ENCODE measurements around the gene DIP2B.
"Not testable (repeated sequence)": the region's sequence is repeated elsewhere in the genome, so short reads cannot be mapped to it uniquely, and the experiment has no call there.

DIP2B gene

GRCh38 chr12:50679612-50680011, 174.8 kb downstream of the DIP2B start:
- no peak for DNase-seq (ENCODE audit: low spot score)

GRCh38 chr12:50681064-50681463, 176.3 kb downstream of the DIP2B start:
- not testable (repeated sequence) for DNase-seq (ENCODE audit: low spot score)

GRCh38 chr12:50685641-50686040, 180.9 kb downstream of the DIP2B start:
- no peak for DNase-seq (ENCODE audit: low spot score)

- DNase-seq (ENCODE audit: low spot score): no peak
These were observed 181.6 kb downstream of the DIP2B start for GRCh38 chr12:50686406-50686805.

DNA sequence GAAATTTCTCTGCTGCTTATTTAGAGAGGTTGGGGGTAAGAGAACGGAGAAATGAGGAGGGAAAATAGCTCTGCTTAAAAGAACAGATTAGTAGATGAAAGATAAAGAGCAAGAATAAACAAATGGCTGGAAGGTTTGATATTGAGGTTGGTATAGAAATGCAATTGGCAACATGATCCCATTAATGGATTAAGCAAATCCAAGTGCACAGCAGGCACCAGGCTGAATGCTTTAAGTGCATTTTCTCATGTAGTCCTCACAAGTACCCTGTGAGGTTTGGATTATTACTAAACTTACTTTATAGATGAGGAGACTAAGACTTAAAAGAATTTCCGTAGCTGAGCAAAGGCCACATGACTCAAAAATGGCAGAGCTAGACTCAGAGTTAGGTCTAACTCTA, 182.2 kb downstream of the DIP2B start:
- DNase-seq (ENCODE audit: low spot score): peak; percentile 58

- no peak for DNase-seq (ENCODE audit: low spot score)
These were observed 184.7 kb downstream of the DIP2B start for GRCh38 chr12:50689437-50689836.

DNA sequence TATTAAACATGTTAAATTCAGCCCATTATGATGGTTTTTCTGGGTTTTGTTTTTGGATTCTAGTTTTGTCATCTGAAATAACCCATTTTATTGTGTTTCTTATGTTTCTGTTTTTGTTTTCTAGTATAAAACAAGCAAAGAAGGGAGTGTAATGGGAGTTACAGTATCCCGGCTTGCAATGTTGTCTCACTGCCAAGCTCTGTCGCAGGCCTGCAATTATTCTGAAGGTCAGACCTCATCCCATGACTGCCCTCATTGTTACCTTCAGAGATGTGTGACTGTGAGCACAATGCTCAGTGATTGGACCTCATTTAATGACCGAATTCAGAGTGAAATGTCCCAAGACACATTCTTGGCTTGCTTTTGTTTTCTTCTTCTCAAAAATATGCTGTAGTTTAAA, 186.1 kb downstream of the DIP2B start:
- DNase-seq (ENCODE audit: low spot score): no peak

DNA sequence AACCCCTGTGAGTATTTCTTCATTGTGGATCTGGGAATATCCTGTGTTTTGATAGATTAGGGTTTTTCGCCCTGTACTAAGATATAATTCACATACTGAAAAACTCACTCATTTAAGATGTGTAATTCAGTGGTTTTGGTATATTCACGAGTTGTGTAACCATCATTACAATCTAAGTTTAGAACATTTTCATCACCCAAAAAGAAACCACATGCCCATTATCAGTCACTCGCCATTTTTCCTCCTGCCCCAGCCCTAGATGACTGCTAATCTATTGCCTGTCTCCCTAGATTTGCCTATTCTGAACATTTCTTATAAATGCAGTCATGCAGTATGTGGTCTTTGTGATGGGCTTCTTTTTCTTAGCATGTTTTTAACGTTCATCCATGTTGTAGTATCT, 191.2 kb downstream of the DIP2B start:
- no peak for DNase-seq (ENCODE audit: low spot score)

DNA sequence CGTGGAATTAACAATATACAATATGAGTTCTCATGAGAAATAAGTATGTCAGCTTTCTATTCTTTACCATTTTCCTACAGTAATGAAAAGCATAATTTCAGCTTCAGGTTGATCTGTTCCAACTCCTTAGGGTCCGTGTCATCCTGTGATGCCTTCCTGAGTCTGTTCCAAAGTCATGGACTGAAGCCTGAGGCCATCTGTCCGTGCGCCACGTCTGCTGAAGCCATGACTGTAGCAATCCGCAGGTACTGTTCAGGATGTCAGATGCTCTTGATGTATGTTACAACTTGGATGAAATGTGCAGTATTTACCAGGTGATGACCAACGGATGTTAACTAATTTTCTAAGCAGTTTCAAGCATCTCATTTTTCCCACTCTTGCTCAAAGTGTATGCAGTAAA, 192.1 kb downstream of the DIP2B start:
- no peak for DNase-seq (ENCODE audit: low spot score)

- DNase-seq (ENCODE audit: low spot score): no peak
These were observed 194.4 kb downstream of the DIP2B start for GRCh38 chr12:50699154-50699553.

DNA sequence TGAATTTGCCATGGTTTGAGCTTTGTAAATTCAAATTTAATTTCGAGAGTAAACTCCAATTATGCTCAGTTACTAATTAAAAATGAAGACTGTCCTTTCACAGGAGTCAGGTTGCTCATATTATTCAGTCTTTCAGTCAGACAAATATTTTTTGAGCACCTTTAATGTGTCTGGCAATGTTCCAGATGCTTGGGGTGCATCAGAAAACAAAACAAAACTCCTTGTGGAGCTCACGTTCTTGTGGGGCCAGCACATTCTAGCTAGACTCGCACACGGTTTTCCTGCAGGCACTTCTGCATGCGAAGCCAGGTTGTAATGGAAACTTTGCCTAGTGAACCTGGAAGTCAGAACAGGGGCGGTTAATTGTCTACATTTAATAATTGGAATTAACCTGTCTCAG, 195.2 kb downstream of the DIP2B start:
- DNase-seq (ENCODE audit: low spot score): no peak

- DNase-seq (ENCODE audit: low spot score): no peak
These were observed 201.8 kb downstream of the DIP2B start for GRCh38 chr12:50706606-50707005.

- DNase-seq (ENCODE audit: low spot score): no peak
These were observed 202.6 kb downstream of the DIP2B start for GRCh38 chr12:50707396-50707795.

GRCh38 chr12:50708631-50709030, 203.8 kb downstream of the DIP2B start:
- DNase-seq (ENCODE audit: low spot score): no peak

GRCh38 chr12:50711121-50711520, 206.3 kb downstream of the DIP2B start:
- no peak for DNase-seq (ENCODE audit: low spot score)

- no peak for DNase-seq (ENCODE audit: low spot score)
These were observed 210.4 kb downstream of the DIP2B start for GRCh38 chr12:50715174-50715573.

GRCh38 chr12:50718760-50719159, 214.0 kb downstream of the DIP2B start:
- DNase-seq (ENCODE audit: low spot score): no peak

- DNase-seq (ENCODE audit: low spot score): no peak
These were observed 215.3 kb downstream of the DIP2B start for GRCh38 chr12:50720085-50720484.

DNA sequence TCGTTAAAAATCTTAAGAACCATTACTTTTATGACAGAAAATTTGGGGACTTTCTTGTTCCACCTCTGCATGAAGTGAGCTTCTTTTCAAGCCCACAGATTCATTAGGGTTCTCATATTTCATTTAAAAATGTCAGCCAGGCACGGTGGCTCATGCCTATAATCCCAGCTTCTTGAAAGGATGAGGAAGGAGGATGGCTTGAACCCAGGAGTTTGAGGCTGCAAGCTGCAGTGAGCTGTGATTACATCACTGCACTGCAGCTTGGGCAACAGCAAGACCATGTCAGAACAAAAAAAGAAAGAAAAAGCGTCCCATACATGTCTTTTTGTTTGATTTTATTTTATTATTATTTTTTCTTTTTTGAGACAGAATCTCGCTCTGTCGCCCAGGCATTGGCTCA, 215.7 kb downstream of the DIP2B start:
- DNase-seq (ENCODE audit: low spot score): no peak

GRCh38 chr12:50723865-50724264, 219.1 kb downstream of the DIP2B start:
- DNase-seq (ENCODE audit: low spot score): no peak

DNA sequence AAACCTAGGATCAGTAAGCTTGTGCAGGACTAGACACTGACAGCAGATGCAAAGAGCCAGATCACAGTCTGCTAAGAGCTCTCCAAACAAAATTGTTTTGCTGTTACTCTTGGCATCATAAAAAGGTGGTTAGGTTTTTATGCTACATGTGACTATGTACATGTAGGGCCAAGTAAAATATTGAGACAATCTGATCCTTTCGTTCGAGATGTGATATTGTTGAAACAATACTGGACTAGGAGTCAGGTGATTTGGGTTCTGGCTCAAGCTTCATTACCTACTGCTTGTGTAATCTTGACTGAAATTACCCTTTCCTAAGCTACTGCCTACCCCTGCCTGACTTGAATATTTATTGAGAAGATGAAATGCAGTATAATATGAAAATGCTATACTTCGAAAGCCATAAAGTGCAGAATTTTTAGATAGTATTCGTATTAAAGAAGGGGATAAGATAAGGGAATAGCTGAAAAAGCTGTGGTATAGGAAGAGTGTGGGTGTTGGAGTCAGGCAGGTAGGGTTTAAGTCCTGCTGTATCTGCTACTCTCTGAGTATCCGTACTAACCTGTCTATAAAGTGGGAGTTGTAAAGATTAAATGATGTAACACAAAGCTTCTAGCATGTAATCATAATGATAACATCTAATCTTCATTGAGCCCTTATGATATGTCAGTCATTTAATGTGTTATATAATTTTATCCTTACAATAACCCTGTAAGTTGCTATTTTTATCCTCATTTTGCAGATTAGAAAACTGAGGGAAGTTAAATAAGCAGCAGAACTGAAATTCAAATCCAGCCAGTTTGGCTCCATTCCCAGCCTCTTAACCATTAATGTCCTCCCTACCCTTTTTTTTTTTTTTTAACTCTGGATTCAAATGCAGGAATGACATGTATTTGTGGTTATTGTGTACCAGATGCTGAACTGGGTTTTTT, 220.5 kb downstream of the DIP2B start:
- DNase-seq (ENCODE audit: low spot score): no peak

GRCh38 chr12:50727466-50727865, 222.7 kb downstream of the DIP2B start:
- no peak for DNase-seq (ENCODE audit: low spot score)

DNA sequence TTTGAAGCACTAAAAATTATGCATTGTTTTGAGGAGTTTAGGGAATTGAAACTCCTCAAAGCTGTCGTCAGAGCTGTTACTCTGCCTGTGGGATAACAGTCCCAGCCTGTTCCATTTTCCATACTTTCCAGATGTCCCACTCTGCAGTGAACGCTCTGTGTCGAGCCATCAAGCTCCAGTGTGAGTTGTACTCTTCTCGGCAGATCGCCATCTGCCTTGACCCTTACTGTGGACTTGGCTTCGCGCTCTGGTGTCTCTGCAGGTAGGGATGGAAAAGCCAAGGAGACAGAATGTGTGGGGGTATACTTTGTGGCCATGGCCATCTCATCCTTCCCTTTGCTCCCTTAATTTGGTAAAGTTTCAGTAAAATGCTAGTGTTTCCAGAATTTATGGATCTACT, 223.6 kb downstream of the DIP2B start:
- DNase-seq (ENCODE audit: low spot score): no peak

DNA sequence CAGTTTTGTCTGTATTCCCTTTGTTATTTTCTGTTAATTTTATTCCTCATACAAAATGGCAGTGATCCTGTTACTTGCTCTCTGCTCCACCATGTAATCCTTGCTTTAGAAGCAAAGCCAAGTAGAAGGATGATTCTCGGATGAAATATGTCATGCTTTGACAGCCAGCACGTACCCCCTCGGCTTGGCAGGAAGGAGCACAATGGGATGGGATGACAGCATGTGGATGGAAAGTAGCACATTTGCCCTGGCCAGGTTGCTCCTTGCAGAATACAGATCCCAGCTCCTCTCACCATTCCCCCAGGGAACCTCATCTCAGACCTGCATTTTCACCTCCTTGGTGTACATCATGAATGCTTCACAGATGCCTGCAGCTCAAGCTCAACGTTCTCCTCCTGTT, 224.1 kb downstream of the DIP2B start:
- DNase-seq (ENCODE audit: low spot score): no peak

All from D341Med (cell line).